SK-N-MC (cell line): Measurements from ENCODE around the gene GBA3.

ENCODE experiments used
- DNase-seq: peaks from one replicate; pipeline ENCODE4 v3.0.0-alpha.2; 2011; ENCODE audit warnings: low read depth, low spot score
- H3K27ac ChIP-seq: fragments of 200-600 bp; sonication (generic); 2 replicates; pipeline ENCODE4 v1.5.1; 2016; ENCODE audit warnings: mixed run types
- H3K36me3 ChIP-seq: fragments of 200-600 bp; sonication (generic); 2 replicates; pipeline ENCODE4 v1.6.1; 2017; ENCODE audit warnings: antibody characterized with exemption, low read length, mixed read lengths; ENCODE audit not compliant: insufficient read depth
- H3K4me3 ChIP-seq: fragments of 200-600 bp; sonication (generic); 2 replicates; pipeline ENCODE4 v1.5.1; 2016
- H3K9ac ChIP-seq: fragments of 200-600 bp; sonication (generic); 2 replicates; pipeline ENCODE4 v1.8.0; 2017; ENCODE audit warnings: mixed run types, mixed read lengths; ENCODE audit not compliant: insufficient read length
- H3K9me3 ChIP-seq: fragments of 200-600 bp; sonication (generic); 2 replicates; pipeline ENCODE4 v1.6.1; 2017; ENCODE audit warnings: low read depth, mild to moderate bottlenecking, antibody characterized with exemption, low read length, moderate library complexity, mixed read lengths
- EZH2 ChIP-seq: fragments of 200-600 bp; sonication (generic); IDR thresholded peaks from one replicate; pipeline ENCODE4 v1.6.1; 2017; ENCODE audit warnings: antibody characterized with exemption
- FOXP2 ChIP-seq: optimal IDR thresholded peaks from 2 replicates; pipeline ENCODE3; 2011; ENCODE audit warnings: mild to moderate bottlenecking, moderate library complexity; ENCODE audit not compliant: insufficient read depth; ENCODE audit errors: extremely low read length, control extremely low read depth
- POLR2AphosphoS5 ChIP-seq: IDR thresholded peaks from 2 replicates; pipeline ENCODE4 v1.6.1; 2012; ENCODE audit warnings: mild to moderate bottlenecking, low read depth, low read length, borderline replicate concordance

GBA3 gene

GRCh38 chr4:22708961-22709360, 16.2 kb downstream of the GBA3 start:
- Histone ChIP-seq H3K9ac (no peak overlapping the region), H3K36me3 (no peaks in the 10 kb centered on the region), H3K27ac (no peak overlapping the region), H3K9me3 (no peaks in the 10 kb centered on the region), H3K4me3 (no peak overlapping the region)
- no peak for DNase-seq
- TF ChIP-seq POLR2AphosphoS5, result no peak
- no peak for TF ChIP-seq EZH2
- no peak for TF ChIP-seq FOXP2

- no peak overlapping the region for H3K4me3 ChIP-seq
- no peak for TF ChIP-seq FOXP2
- no peak for TF ChIP-seq POLR2AphosphoS5
- TF ChIP-seq EZH2, result no peak
Measured at GRCh38 chr4:22712105-22712504, 19.4 kb downstream of the GBA3 start.

DNA sequence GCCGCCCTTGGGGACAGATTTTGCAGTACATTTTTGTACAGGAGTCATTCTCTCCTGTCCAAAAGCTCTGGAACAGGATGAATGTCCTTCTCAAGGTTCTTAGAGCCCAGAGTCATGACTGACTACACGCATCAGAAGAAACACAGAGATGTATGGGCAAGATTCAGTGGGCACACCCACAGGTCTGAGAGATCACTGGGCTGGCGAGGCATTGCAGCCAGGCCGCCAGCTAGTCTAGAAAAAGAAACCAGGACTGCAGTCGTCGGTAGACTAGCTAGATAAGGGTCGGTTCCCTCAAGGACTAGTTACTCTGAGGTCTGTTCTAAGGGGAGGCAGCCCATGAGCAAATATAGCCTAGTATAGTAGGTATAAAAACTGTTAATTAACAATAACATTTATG, 19.8 kb downstream of the GBA3 start:
- no peaks in the 10 kb centered on the region for H3K36me3 ChIP-seq
- no peak overlapping the region for H3K27ac ChIP-seq
- H3K9ac ChIP-seq, result no peak overlapping the region
- DNase-seq, result no peak
- TF ChIP-seq EZH2 (no peak), FOXP2 (no peak), POLR2AphosphoS5 (no peak)
- no peaks in the 10 kb centered on the region for H3K9me3 ChIP-seq
- H3K4me3 ChIP-seq, result no peak overlapping the region

More at GRCh38 chr4:22712105-22712504, 19.4 kb downstream of the GBA3 start:
- Histone ChIP-seq H3K9ac (no peak overlapping the region), H3K9me3 (no peaks in the 10 kb centered on the region), H3K27ac (no peak overlapping the region), H3K36me3 (no peaks in the 10 kb centered on the region)
- DNase-seq, result no peak

DNA sequence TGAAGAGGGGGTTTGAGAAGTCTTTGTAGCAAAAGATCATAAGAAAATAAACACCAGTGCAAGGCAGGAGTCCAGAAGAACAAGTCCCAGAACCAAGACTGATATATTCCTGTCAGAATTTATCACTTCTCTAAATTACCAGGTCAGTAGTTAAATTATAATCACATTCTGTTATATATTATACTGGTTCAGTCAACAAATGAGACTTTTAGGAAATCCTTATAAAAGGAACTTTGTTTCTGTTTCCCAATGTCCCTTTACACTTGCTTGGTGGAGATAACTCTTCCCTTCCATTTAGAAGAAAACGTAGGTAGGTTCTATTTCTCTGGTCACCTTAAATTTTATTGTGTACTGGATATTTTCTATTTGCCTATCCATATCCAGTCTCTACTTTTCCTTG, 21.1 kb downstream of the GBA3 start:
- no peak overlapping the region for H3K4me3 ChIP-seq
- TF ChIP-seq POLR2AphosphoS5 (no peak), EZH2 (no peak), FOXP2 (no peak)
- H3K27ac ChIP-seq, result no peak overlapping the region
- no peak overlapping the region for H3K9ac ChIP-seq
- no peaks in the 10 kb centered on the region for H3K36me3 ChIP-seq
- no peaks in the 10 kb centered on the region for H3K9me3 ChIP-seq
- no peak for DNase-seq

DNA sequence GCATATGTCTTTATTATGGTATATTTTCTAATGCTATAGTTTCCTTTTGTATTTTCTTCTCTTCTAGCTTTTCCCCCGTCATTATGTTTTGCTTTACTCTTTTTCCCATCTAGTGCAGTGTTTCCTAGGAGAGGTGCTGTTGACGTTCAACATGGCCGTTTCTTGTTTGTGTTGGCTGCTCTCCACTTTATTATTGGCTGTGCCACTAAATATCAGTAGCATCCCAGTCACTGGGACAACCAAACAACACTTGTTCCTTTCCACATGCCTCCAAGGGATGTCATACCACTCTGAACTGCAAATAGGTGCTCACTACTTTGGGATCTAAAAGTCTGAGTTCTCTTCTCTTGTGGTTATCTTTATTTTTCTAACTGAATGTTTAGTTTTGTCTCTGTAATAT, 26.5 kb downstream of the GBA3 start:
- DNase-seq, result no peak
- H3K9ac ChIP-seq, result no peak overlapping the region
- H3K27ac ChIP-seq, result no peak overlapping the region
- H3K9me3 ChIP-seq, result no peaks in the 10 kb centered on the region
- no peaks in the 10 kb centered on the region for H3K36me3 ChIP-seq
- TF ChIP-seq POLR2AphosphoS5, result no peak
- no peak for TF ChIP-seq FOXP2
- TF ChIP-seq EZH2, result no peak
- no peak overlapping the region for H3K4me3 ChIP-seq

DNA sequence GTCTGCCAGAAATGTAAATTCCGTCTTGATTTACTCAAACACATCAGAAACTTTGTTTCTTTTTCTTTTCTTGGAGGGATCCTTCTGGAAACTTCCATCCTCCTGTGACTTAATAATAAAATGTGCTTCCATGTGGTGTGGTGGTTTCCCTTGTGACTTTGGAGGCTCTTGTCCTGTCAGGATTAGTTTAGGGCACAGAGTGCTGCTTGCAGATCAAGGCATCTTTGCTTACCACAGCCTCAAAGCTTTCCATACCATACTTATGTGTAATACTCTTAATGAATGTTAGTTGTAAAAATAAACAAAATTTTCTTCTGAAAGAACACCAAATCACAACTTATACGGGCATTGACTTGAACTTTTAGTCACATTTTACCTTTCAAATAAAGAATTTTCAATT, 27.4 kb downstream of the GBA3 start:
- no peaks in the 10 kb centered on the region for H3K36me3 ChIP-seq
- H3K9me3 ChIP-seq, result no peaks in the 10 kb centered on the region
- H3K27ac ChIP-seq, result no peak overlapping the region
- TF ChIP-seq EZH2, result no peak
- no peak for TF ChIP-seq POLR2AphosphoS5
- TF ChIP-seq FOXP2, result no peak
- no peak for DNase-seq
- no peak overlapping the region for H3K9ac ChIP-seq
- H3K4me3 ChIP-seq, result no peak overlapping the region

GRCh38 chr4:22721204-22721603, 28.5 kb downstream of the GBA3 start:
- no peak overlapping the region for H3K4me3 ChIP-seq
- no peak overlapping the region for H3K27ac ChIP-seq
- H3K36me3 ChIP-seq, result no peaks in the 10 kb centered on the region
- H3K9me3 ChIP-seq, result no peaks in the 10 kb centered on the region
- no peak overlapping the region for H3K9ac ChIP-seq
- no peak for DNase-seq
- no peak for TF ChIP-seq EZH2
- TF ChIP-seq POLR2AphosphoS5, result no peak
- no peak for TF ChIP-seq FOXP2

DNA sequence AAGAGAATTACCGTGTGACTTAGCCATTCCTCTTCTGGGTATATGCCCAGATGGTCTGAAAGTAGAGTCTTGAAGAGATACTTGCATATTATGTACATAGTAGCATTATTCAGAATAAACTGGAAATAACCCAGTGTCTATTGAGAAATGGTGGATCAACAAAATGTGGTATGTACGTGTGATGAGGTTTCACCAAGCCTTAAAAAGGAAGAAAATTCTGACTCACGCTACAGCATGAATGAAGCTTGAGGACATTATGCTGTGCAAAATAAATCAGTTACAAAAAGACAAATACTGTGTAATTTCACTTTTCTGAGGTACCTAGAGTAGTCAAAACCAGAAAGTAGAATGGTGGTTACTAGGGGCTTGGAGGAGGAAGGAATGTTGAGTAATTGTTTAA, 37.3 kb downstream of the GBA3 start:
- no peaks in the 10 kb centered on the region for H3K36me3 ChIP-seq
- H3K9me3 ChIP-seq, result no peaks in the 10 kb centered on the region
- no peak overlapping the region for H3K9ac ChIP-seq
- no peak for DNase-seq
- TF ChIP-seq POLR2AphosphoS5 (no peak), EZH2 (no peak), FOXP2 (no peak)
- H3K27ac ChIP-seq, result no peak overlapping the region
- no peak overlapping the region for H3K4me3 ChIP-seq

GRCh38 chr4:22733816-22734215, 41.1 kb downstream of the GBA3 start:
- H3K27ac ChIP-seq, result no peak overlapping the region
- no peak for DNase-seq
- H3K9me3 ChIP-seq, result no peaks in the 10 kb centered on the region
- no peak overlapping the region for H3K9ac ChIP-seq
- H3K4me3 ChIP-seq, result no peak overlapping the region
- TF ChIP-seq EZH2 (no peak), FOXP2 (no peak), POLR2AphosphoS5 (no peak)
- no peaks in the 10 kb centered on the region for H3K36me3 ChIP-seq

DNA sequence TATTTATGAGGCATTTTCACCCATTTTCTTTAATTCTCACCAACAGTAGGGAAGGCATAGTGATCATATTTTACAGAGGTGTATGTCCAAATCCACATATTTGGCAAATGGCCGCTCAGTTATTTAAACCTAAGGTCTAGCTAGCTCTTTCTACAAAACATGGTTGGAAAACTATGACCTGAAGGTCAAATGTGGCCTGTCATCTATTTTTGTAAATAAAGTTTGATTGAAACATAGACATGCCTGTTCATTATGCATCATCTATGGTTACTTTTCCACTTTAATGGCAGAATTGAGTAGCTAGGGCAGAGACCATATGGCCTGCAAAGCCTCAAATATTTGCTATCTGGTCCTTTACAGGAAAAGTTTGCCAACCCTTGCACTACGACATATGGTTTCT, 44.2 kb downstream of the GBA3 start:
- H3K9me3 ChIP-seq, result no peaks in the 10 kb centered on the region
- no peak overlapping the region for H3K4me3 ChIP-seq
- TF ChIP-seq EZH2, result no peak
- TF ChIP-seq FOXP2, result no peak
- TF ChIP-seq POLR2AphosphoS5, result no peak
- H3K27ac ChIP-seq, result no peak overlapping the region
- H3K36me3 ChIP-seq, result no peaks in the 10 kb centered on the region
- no peak for DNase-seq
- no peak overlapping the region for H3K9ac ChIP-seq

DNA sequence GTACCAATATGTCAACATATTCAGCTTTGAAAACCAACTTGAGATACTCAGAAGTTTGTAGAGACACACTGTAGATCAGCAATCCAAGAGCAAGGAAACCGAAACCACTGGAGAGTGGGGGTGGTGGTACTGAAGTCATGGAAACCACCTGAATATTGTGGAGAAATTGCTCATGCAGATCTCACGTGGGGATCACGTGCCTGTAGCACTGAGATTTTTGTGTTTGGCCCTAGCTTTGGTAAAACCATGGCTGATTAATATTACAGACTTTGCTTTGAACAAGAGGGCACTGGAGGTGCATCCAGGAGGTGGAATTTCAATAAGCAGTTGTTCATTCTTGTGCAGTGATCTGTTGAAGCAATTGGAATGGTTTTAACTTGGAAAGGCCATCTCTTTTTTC, 47.2 kb downstream of the GBA3 start:
- Histone ChIP-seq H3K36me3 (no peaks in the 10 kb centered on the region), H3K4me3 (no peak overlapping the region), H3K9me3 (no peaks in the 10 kb centered on the region), H3K27ac (no peak overlapping the region), H3K9ac (no peak overlapping the region)
- no peak for DNase-seq
- TF ChIP-seq FOXP2 (no peak), EZH2 (no peak), POLR2AphosphoS5 (no peak)
